ENCODE measurements around the gene EFNB3. TPM values are rescaled to one million over a fixed set of nuclear protein-coding genes. Genes with fewer than 3 reads are reported as not detected.

Gene EFNB3
- total and polyA plus RNA-seq, 2 of the 4 experiments (the other 2 are of a cell fraction) = 0.54 to 2.0 TPM

GRCh38 chr17:7729816-7730215 lies 24.8 kb downstream of the EFNB3 start:
- Histone ChIP-seq H3K4ac (ENCODE audit: low read depth, low read length) (no peak overlapping the region), H3K79me1 (ENCODE audit: low read depth in 1 of 2, low read length in 2 of 2) (no peaks in the 10 kb centered on the region), H3K56ac (ENCODE audit: extremely low read depth, insufficient read depth, low read length) (no peak overlapping the region), H4K91ac (ENCODE audit: insufficient read depth, low read depth, low read length) (no peak overlapping the region), H3K14ac (replicated peaks; ENCODE audit: low read depth, low read length) (no peak overlapping the region), H2BK120ac (ENCODE audit: low read depth, low read length) (no peak overlapping the region), H3K18ac (ENCODE audit: low read depth, low read length) (no peak overlapping the region), H4K5ac (ENCODE audit: low read depth, low read length) (no peak overlapping the region), H2BK5ac (ENCODE audit: low read depth, low read length, poor library complexity, severe bottlenecking) (no peak overlapping the region), H4K20me1 (ENCODE audit: insufficient read depth, low read length) (no peaks in the 10 kb centered on the region), H3K4me3 (ENCODE audit: insufficient read depth, low read depth, low read length) (no peak overlapping the region), H2BK15ac (ENCODE audit: low read depth, low read length) (no peak overlapping the region), H3K4me2 (ENCODE audit: low read depth, low read length) (no peak overlapping the region), H3K36me3 (ENCODE audit: control insufficient read depth, insufficient read depth, low read length) (no peaks in the 10 kb centered on the region), H2AK5ac (ENCODE audit: low read depth, low read length) (no peak overlapping the region), H3K9me3 (ENCODE audit: control insufficient read depth, insufficient read depth, low read length) (no peaks in the 10 kb centered on the region), H2AFZ (replicated peaks; ENCODE audit: low read length, poor library complexity) (no peak overlapping the region), H3K4me1 (ENCODE audit: control insufficient read depth, insufficient read depth, low read length) (no peaks in the 10 kb centered on the region), H3K27me3 (ENCODE audit: control insufficient read depth, insufficient read depth, low read length) (peaks cover 31% of the 10 kb centered on the region), H3K27ac (ENCODE audit: insufficient read depth, low read length) (no peak overlapping the region), H3K9ac (ENCODE audit: low read depth, low read length) (no peak overlapping the region), H4K8ac (ENCODE audit: low read depth in 2 of 2, low read length in 2 of 2) (no peak overlapping the region), H3K23ac (ENCODE audit: low read depth, low read length) (no peak overlapping the region), H3K9me1 (ENCODE audit: insufficient read depth, low read length) (no peaks in the 10 kb centered on the region), H2BK20ac (ENCODE audit: low read depth, low read length) (no peak overlapping the region), H2AK9ac (replicated peaks; ENCODE audit: low read depth, low read length, poor library complexity) (no peak overlapping the region)
- POLR2A ChIA-PET (ENCODE audit: unreplicated experiment) = no interaction called here
- no peak for TF ChIP-seq SMC3 (IDR thresholded peaks at IDR 0.05; ENCODE audit: low read depth, low read length)
- TF ChIP-seq USF2 (IDR thresholded peaks at IDR 0.05; ENCODE audit: low read depth, low read length) = no peak
- TF ChIP-seq RAD21 (IDR thresholded peaks at IDR 0.05; ENCODE audit: low read length) = no peak
- no peak for TF ChIP-seq CEBPB (IDR thresholded peaks at IDR 0.05; ENCODE audit: low read depth, low read length)
- TF ChIP-seq RCOR1 (IDR thresholded peaks at IDR 0.05; ENCODE audit: insufficient replicate concordance, low read length) = no peak
- no peak for TF ChIP-seq MXI1 (IDR thresholded peaks at IDR 0.05; ENCODE audit: borderline replicate concordance, low read depth, low read length)
- ATAC-seq (ENCODE audit: low read depth) = no peak
- intact Hi-C loops (cut with micrococcal nuclease) (no loop called here), in situ Hi-C loops (cut with MboI; ENCODE audit: low sequenced_read_pairs) (loop anchor here (25.0 kb wide), 1 partner anchor 257 kb away; no protein-coding TSS in a partner anchor), dilution Hi-C loops (cut with HindIII; ENCODE audit: low sequenced_read_pairs, unreplicated experiment) (no loop called here)
- no TSS peak for BruUV-seq (replicated peaks)
- WGBS, 2 experiments (ENCODE audit: extremely low coverage in 2 of 2, insufficient read length in 1 of 2) = no CpG with 5 or more reads among the region's 1 CpG
- DNase-seq = no peak
- CTCF ChIA-PET = interaction anchor here (0.6 to 1.1 kb wide), 2 partner anchors 257 to 311 kb away, joined by 3 to 4 read pairs; no protein-coding TSS in a partner anchor
